Gastrocnemius medialis (tissue), 4 donors: ENCODE results near the gene RAB44. TPM values are rescaled to one million over a fixed set of nuclear protein-coding genes. Genes with fewer than 3 reads are reported as not detected.

Experiments
- ATAC-seq, 2 donors: fragments of 150-250 bp; one replicate each; pipeline ENCODE4 v1.9.1; 2016
- DNase-seq, 2 donors: peaks; one replicate each; pipeline ENCODE4 v3.0.0-alpha.2; 2019
- H3K27ac ChIP-seq, 4 donors: fragments of 200-600 bp; sonication (generic); 1 replicate in 1 of 4; 2 replicates in 3 of 4; pipeline ENCODE4 v1.5.1; 2016 to 2018; ENCODE audit warnings: mild to moderate bottlenecking in 2 of 4, moderate library complexity in 1 of 4
- H3K27me3 ChIP-seq, 3 donors: fragments of 200-600 bp; sonication (generic) in 2 of 3; 1 replicate in 1 of 3; 2 replicates in 2 of 3; pipeline versions ENCODE4 v1.5.1 to v1.6.0; 2016 to 2019; ENCODE audit warnings: mild to moderate bottlenecking in 1 of 3, moderate library complexity in 1 of 3
- H3K36me3 ChIP-seq, 2 donors: fragments of 200-600 bp; sonication (generic) in 1 of 2; one replicate each; pipeline ENCODE4 v1.5.1; 2017 to 2018
- H3K4me1 ChIP-seq, 2 donors: fragments of 200-600 bp; sonication (generic) in 1 of 2; one replicate each; pipeline ENCODE4 v1.5.1; 2016 to 2017; ENCODE audit warnings: mild to moderate bottlenecking in 2 of 2
- H3K4me3 ChIP-seq, 4 donors: fragments of 200-600 bp; sonication (generic) in 3 of 4; 1 replicate in 1 of 4; 2 replicates in 3 of 4; pipeline ENCODE4 v1.5.1; 2016 to 2019; ENCODE audit warnings: mild to moderate bottlenecking in 2 of 4
- H3K9me3 ChIP-seq, 3 donors: fragments of 200-600 bp; sonication (generic) in 2 of 3; 1 replicate in 1 of 3; 2 replicates in 2 of 3; pipeline ENCODE4 v1.5.1; 2016 to 2019
- POLR2A ChIP-seq, 2 donors: fragments of 450-650 bp; IDR thresholded peaks; one replicate each; pipeline ENCODE4 v1.6.1; 2017; ENCODE audit warnings: antibody characterized with exemption in 2 of 2, mild to moderate bottlenecking in 2 of 2, moderate library complexity in 2 of 2
- in situ Hi-C, 4 donors: fragments of 200-750 bp; cut with MboI; loops; one replicate each; pipeline versions ENCODE4 v1.15.0 to v1.8.0; 2017; ENCODE audit warnings: low sequenced_read_pairs in 4 of 4
- intact Hi-C: fragments of 100-400 bp; cut with DNase I; formaldehyde crosslinking; loops from one replicate; pipeline ENCODE4 v1.15.1; 2023; ENCODE audit warnings: low total_unique reads
- total RNA-seq, 4 donors: library from RNA; depleted of rRNA; stranded (reverse); fragments of >200 nt; gene quantifications; one replicate each; pipeline versions ENCODE4 v1.1.0 to v1.2.3, GENCODE V29; 2016
- TF ChIP-seq, protein P1 (sequence below), 5 experiments: fragments of 450-650 bp in 3 of 5; fragments of 200-600 bp in 2 of 5; sonication (generic) in 2 of 5; IDR thresholded peaks in 4 of 5; conservative IDR thresholded peaks in 1 of 5; 1 replicate in 4 of 5; 2 replicates in 1 of 5; pipeline ENCODE4 v1.5.1; 2016 to 2019; ENCODE audit warnings: antibody characterized with exemption in 5 of 5, mild to moderate bottlenecking in 3 of 5, moderate library complexity in 3 of 5

The RAB44 gene
- total RNA-seq, 4 donors from 2014 or later = 0.09 TPM; not detected in 3

- peak overlapping the region; percentile 22 to 47 (median 31) for H3K4me3 ChIP-seq
- H3K27me3 ChIP-seq = no peaks in the 10 kb centered on the region
- H3K27ac ChIP-seq = peak overlapping the region; percentile 72 to 81 (median 80)
- ATAC-seq (no peak), DNase-seq (no peak)
- in situ Hi-C loops (no loop called here), intact Hi-C loops (no loop called here)
- TF ChIP-seq, protein P1, sequence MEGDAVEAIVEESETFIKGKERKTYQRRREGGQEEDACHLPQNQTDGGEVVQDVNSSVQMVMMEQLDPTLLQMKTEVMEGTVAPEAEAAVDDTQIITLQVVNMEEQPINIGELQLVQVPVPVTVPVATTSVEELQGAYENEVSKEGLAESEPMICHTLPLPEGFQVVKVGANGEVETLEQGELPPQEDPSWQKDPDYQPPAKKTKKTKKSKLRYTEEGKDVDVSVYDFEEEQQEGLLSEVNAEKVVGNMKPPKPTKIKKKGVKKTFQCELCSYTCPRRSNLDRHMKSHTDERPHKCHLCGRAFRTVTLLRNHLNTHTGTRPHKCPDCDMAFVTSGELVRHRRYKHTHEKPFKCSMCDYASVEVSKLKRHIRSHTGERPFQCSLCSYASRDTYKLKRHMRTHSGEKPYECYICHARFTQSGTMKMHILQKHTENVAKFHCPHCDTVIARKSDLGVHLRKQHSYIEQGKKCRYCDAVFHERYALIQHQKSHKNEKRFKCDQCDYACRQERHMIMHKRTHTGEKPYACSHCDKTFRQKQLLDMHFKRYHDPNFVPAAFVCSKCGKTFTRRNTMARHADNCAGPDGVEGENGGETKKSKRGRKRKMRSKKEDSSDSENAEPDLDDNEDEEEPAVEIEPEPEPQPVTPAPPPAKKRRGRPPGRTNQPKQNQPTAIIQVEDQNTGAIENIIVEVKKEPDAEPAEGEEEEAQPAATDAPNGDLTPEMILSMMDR (IDR thresholded peaks at IDR 0.05 in 4 of 5, conservative IDR thresholded peaks at IDR 0.05 in 1 of 5) = no peak
- no peak for TF ChIP-seq POLR2A (IDR thresholded peaks at IDR 0.05)
- H3K9me3 ChIP-seq = no peaks in the 10 kb centered on the region
- H3K36me3 ChIP-seq = no peaks in the 10 kb centered on the region
- peaks cover 18 to 20% of the 10 kb centered on the region in 2 donors for H3K4me1 ChIP-seq
Measured at GRCh38 chr6:36734486-36735060, 36.9 kb downstream of the RAB44 start.

GRCh38 chr6:36735110-36736071 lies 37.8 kb downstream of the RAB44 start:
- ATAC-seq (peak; percentile 69 to 79), DNase-seq (peak; percentile 55 to 73)
- intact Hi-C loops = no loop called here
- TF ChIP-seq POLR2A (IDR thresholded peaks at IDR 0.05) = no peak
- TF ChIP-seq, protein P1 (IDR thresholded peaks at IDR 0.05 in 4 of 5, conservative IDR thresholded peaks at IDR 0.05 in 1 of 5) = peak in 1 of 5 experiments; percentile 4
- peak overlapping the region; percentile 72 to 81 (median 80) for H3K27ac ChIP-seq
- no peaks in the 10 kb centered on the region for H3K36me3 ChIP-seq
- H3K4me3 ChIP-seq = peak overlapping the region; percentile 22 to 47 (median 31)
- no peaks in the 10 kb centered on the region for H3K27me3 ChIP-seq
- in situ Hi-C loops = no loop called here
- H3K4me1 ChIP-seq = peaks cover 18 to 20% of the 10 kb centered on the region in 2 donors
- H3K9me3 ChIP-seq = no peaks in the 10 kb centered on the region

- H3K4me3 ChIP-seq = no peak overlapping the region
- DNase-seq (no peak), ATAC-seq (no peak)
- H3K36me3 ChIP-seq = no peaks in the 10 kb centered on the region
- no peaks in the 10 kb centered on the region for H3K27me3 ChIP-seq
- H3K4me1 ChIP-seq = peaks cover 18 to 20% of the 10 kb centered on the region in 2 donors
- no peak overlapping the region for H3K27ac ChIP-seq
- intact Hi-C loops = no loop called here
- H3K9me3 ChIP-seq = no peaks in the 10 kb centered on the region
- in situ Hi-C loops = no loop called here
- TF ChIP-seq, protein P1 (IDR thresholded peaks at IDR 0.05 in 4 of 5, conservative IDR thresholded peaks at IDR 0.05 in 1 of 5) = no peak
- no peak for TF ChIP-seq POLR2A (IDR thresholded peaks at IDR 0.05)
Measured at GRCh38 chr6:36737043-36737785, 39.6 kb downstream of the RAB44 start.

DNA sequence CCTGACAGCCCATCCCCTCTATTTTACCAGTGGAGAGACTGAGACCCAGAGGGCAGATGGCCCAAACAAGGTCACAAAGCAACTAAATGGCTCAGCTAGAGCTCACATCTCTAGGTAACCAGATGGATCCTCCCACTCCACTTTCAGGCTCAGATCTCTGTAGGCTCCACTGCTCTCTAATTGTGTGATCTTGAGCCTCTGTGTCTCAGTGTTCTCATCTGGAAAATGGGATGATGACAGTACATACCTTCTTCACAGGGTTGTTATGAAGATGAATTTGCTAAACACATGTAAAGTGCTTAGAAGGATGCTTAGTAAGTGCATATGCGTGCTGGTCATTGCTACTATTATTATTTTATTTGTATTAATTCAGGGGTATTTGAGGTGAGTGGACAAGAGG lies 40.5 kb downstream of the RAB44 start:
- in situ Hi-C loops = no loop called here
- no peak overlapping the region for H3K27ac ChIP-seq
- no peak for ATAC-seq
- peaks cover 18 to 20% of the 10 kb centered on the region in 2 donors for H3K4me1 ChIP-seq
- no peaks in the 10 kb centered on the region for H3K36me3 ChIP-seq
- no peak for DNase-seq
- intact Hi-C loops = no loop called here
- H3K9me3 ChIP-seq = no peaks in the 10 kb centered on the region
- no peaks in the 10 kb centered on the region for H3K27me3 ChIP-seq
- no peak for TF ChIP-seq POLR2A (IDR thresholded peaks at IDR 0.05)
- TF ChIP-seq, protein P1 (IDR thresholded peaks at IDR 0.05 in 4 of 5, conservative IDR thresholded peaks at IDR 0.05 in 1 of 5) = no peak
- H3K4me3 ChIP-seq = no peak overlapping the region
